Neural cell (in vitro differentiated cells): Measurements from ENCODE around the gene RET. TPM values are rescaled to one million over a fixed set of nuclear protein-coding genes. Genes with fewer than 3 reads are reported as not detected.

Experiments
- H2AFZ ChIP-seq: fragments of 200-600, 300-800 bp; sonication (generic), shearing (Covaris generic); 2 replicates; pipeline ENCODE4 v1.6.0; 2014; ENCODE audit warnings: low read depth, mild to moderate bottlenecking, antibody characterized with exemption, low read length, moderate library complexity
- H3F3A ChIP-seq: fragments of 200-600 bp; shearing (Covaris generic); 2 replicates; pipeline ENCODE4 v1.6.1; 2016; ENCODE audit warnings: mild to moderate bottlenecking, moderate library complexity, mixed read lengths, antibody characterized with exemption, low read length; ENCODE audit not compliant: insufficient read depth, poor library complexity, severe bottlenecking
- H3K27ac ChIP-seq: fragments of 200-600, 300-800 bp; sonication (generic), shearing (Covaris generic); 2 replicates; pipeline ENCODE4 v1.5.1; 2014; ENCODE audit warnings: mild to moderate bottlenecking, low read length, moderate library complexity
- H3K27me3 ChIP-seq: fragments of 300-800, 200-600 bp; sonication (generic), shearing (Covaris generic); 2 replicates; pipeline ENCODE4 v1.6.0; 2014; ENCODE audit warnings: mild to moderate bottlenecking, low read depth, low read length, moderate library complexity; ENCODE audit not compliant: insufficient read depth
- H3K36me3 ChIP-seq: fragments of 300-800, 200-600 bp; sonication (generic), shearing (Covaris generic); 2 replicates; pipeline ENCODE4 v1.5.1; 2014; ENCODE audit warnings: mild to moderate bottlenecking, antibody characterized with exemption, low read length, moderate library complexity; ENCODE audit not compliant: insufficient read depth
- H3K4me2 ChIP-seq: fragments of 300-800, 200-600 bp; sonication (generic), shearing (Covaris generic); 2 replicates; pipeline ENCODE4 v1.6.0; 2014; ENCODE audit warnings: mild to moderate bottlenecking, low read length
- H3K4me3 ChIP-seq: fragments of 300-800, 200-600 bp; sonication (generic), shearing (Covaris generic); 2 replicates; pipeline ENCODE4 v1.5.1; 2014; ENCODE audit warnings: mild to moderate bottlenecking, low read length, moderate library complexity
- H3K79me2 ChIP-seq: fragments of 200-600 bp; shearing (Covaris generic); replicated peaks from 2 replicates; pipeline ENCODE4 v1.6.0; 2014; ENCODE audit warnings: mild to moderate bottlenecking, low read length, moderate library complexity; ENCODE audit not compliant: insufficient read depth
- H3K9ac ChIP-seq: fragments of 300-800, 200-600 bp; sonication (generic), shearing (Covaris generic); 2 replicates; pipeline ENCODE4 v1.6.1; 2016; ENCODE audit warnings: mild to moderate bottlenecking, low read length, mixed read lengths
- H3K9me2 ChIP-seq: fragments of 200-600 bp; shearing (Covaris generic); 2 replicates; pipeline ENCODE4 v1.6.1; 2016; ENCODE audit warnings: mild to moderate bottlenecking, low read length, mixed read lengths; ENCODE audit not compliant: insufficient read depth
- H3K9me3 ChIP-seq: fragments of 200-600, 300-800 bp; sonication (generic), shearing (Covaris generic); 2 replicates; pipeline ENCODE4 v1.6.1; 2016; ENCODE audit warnings: mild to moderate bottlenecking, mixed run types, low read length, moderate library complexity, mixed read lengths
- H4K20me1 ChIP-seq: fragments of 200-600 bp; shearing (Covaris generic); 2 replicates; pipeline ENCODE4 v1.6.1; 2016; ENCODE audit warnings: mild to moderate bottlenecking, mixed run types; ENCODE audit not compliant: insufficient read depth
- EP300 ChIP-seq: fragments of 450-650 bp; conservative IDR thresholded peaks from 2 replicates; pipeline ENCODE4 v1.6.1; 2014; ENCODE audit warnings: antibody characterized with exemption, mild to moderate bottlenecking, moderate library complexity; ENCODE audit not compliant: poor library complexity, severe bottlenecking
- EZH2 ChIP-seq: fragments of 200-600, 300-800 bp; shearing (Covaris generic), sonication (generic); IDR thresholded peaks from 2 replicates; pipeline ENCODE4 v1.6.1; 2014; ENCODE audit warnings: antibody characterized with exemption, low read length, borderline replicate concordance, mild to moderate bottlenecking; ENCODE audit not compliant: insufficient read depth, poor library complexity, severe bottlenecking
- MXI1 ChIP-seq: fragments of 450-650 bp; conservative IDR thresholded peaks from 2 replicates; pipeline ENCODE4 v1.6.1; 2014; ENCODE audit warnings: antibody characterized with exemption, mild to moderate bottlenecking; ENCODE audit not compliant: poor library complexity, severe bottlenecking
- POLR2AphosphoS5 ChIP-seq: IDR thresholded peaks from 2 replicates; pipeline ENCODE4 v1.6.1; 2012
- RAD21 ChIP-seq: fragments of 450-650 bp; conservative IDR thresholded peaks from 2 replicates; pipeline ENCODE4 v1.6.1; 2014; ENCODE audit warnings: antibody characterized with exemption, mild to moderate bottlenecking, moderate library complexity
- SMC3 ChIP-seq: fragments of 450-650 bp; conservative IDR thresholded peaks from 2 replicates; pipeline ENCODE4 v1.6.1; 2014; ENCODE audit warnings: antibody characterized with exemption, mild to moderate bottlenecking, moderate library complexity; ENCODE audit not compliant: poor library complexity
- TAF1 ChIP-seq: IDR thresholded peaks from 2 replicates; pipeline ENCODE4 v1.6.1; 2012; ENCODE audit warnings: low read depth
- polyA plus RNA-seq: library from polyadenylated mRNA; depleted of rRNA; stranded (reverse); fragments of >200 nt; gene quantifications from 2 replicates; pipeline ENCODE4 v1.2.3, GENCODE V29; 2014
- TF ChIP-seq, protein P1 (sequence below): fragments of 450-650 bp; IDR thresholded peaks from 2 replicates; pipeline ENCODE4 v1.5.1; 2014; ENCODE audit warnings: antibody characterized with exemption, mild to moderate bottlenecking, moderate library complexity; ENCODE audit not compliant: poor library complexity, severe bottlenecking
- TF ChIP-seq, protein P2 (sequence below): IDR thresholded peaks from 2 replicates; pipeline ENCODE4 v1.6.1; 2012; ENCODE audit warnings: borderline replicate concordance

RET gene
- polyA plus RNA-seq, 1 donor from 2014 or later, result 1.7 TPM

DNA sequence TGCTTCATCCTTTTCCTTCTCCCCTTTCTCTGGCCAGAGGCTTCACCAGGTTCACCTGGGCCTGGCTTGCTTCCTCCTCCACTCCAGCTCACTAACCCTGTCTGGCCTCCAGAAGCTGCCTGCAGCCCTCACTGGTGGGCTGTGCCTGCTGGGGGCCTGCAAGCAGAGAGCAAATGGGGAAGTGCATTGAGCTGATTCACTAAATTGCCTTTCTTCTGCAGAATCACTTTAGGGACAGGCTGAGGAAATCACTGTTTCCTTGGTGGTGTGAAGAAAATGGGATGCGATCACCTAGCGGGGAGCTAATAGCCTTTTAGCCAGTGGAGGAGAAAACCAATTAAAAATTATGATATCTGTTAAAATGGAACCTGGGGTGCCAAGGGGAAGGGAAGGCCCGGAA, 3.0 kb downstream of the RET start:
- Histone ChIP-seq H3K9me3 (no peaks in the 10 kb centered on the region), H3K9ac (no peak overlapping the region), H3K36me3 (no peaks in the 10 kb centered on the region), H3K9me2 (no peaks in the 10 kb centered on the region), H4K20me1 (no peaks in the 10 kb centered on the region), H3K79me2 (no peaks in the 10 kb centered on the region), H3F3A (no peaks in the 10 kb centered on the region), H3K27ac (no peak overlapping the region), H2AFZ (no peak overlapping the region), H3K27me3 (peaks cover 39% of the 10 kb centered on the region), H3K4me3 (no peak overlapping the region), H3K4me2 (no peak overlapping the region)
- no peak for TF ChIP-seq EP300
- TF ChIP-seq SMC3, result no peak
- TF ChIP-seq POLR2AphosphoS5, result no peak
- no peak for TF ChIP-seq RAD21
- no peak for TF ChIP-seq MXI1
- TF ChIP-seq, protein P1, sequence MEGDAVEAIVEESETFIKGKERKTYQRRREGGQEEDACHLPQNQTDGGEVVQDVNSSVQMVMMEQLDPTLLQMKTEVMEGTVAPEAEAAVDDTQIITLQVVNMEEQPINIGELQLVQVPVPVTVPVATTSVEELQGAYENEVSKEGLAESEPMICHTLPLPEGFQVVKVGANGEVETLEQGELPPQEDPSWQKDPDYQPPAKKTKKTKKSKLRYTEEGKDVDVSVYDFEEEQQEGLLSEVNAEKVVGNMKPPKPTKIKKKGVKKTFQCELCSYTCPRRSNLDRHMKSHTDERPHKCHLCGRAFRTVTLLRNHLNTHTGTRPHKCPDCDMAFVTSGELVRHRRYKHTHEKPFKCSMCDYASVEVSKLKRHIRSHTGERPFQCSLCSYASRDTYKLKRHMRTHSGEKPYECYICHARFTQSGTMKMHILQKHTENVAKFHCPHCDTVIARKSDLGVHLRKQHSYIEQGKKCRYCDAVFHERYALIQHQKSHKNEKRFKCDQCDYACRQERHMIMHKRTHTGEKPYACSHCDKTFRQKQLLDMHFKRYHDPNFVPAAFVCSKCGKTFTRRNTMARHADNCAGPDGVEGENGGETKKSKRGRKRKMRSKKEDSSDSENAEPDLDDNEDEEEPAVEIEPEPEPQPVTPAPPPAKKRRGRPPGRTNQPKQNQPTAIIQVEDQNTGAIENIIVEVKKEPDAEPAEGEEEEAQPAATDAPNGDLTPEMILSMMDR, result no peak
- TF ChIP-seq EZH2, result no peak
- TF ChIP-seq TAF1, result no peak
- TF ChIP-seq, protein P2, sequence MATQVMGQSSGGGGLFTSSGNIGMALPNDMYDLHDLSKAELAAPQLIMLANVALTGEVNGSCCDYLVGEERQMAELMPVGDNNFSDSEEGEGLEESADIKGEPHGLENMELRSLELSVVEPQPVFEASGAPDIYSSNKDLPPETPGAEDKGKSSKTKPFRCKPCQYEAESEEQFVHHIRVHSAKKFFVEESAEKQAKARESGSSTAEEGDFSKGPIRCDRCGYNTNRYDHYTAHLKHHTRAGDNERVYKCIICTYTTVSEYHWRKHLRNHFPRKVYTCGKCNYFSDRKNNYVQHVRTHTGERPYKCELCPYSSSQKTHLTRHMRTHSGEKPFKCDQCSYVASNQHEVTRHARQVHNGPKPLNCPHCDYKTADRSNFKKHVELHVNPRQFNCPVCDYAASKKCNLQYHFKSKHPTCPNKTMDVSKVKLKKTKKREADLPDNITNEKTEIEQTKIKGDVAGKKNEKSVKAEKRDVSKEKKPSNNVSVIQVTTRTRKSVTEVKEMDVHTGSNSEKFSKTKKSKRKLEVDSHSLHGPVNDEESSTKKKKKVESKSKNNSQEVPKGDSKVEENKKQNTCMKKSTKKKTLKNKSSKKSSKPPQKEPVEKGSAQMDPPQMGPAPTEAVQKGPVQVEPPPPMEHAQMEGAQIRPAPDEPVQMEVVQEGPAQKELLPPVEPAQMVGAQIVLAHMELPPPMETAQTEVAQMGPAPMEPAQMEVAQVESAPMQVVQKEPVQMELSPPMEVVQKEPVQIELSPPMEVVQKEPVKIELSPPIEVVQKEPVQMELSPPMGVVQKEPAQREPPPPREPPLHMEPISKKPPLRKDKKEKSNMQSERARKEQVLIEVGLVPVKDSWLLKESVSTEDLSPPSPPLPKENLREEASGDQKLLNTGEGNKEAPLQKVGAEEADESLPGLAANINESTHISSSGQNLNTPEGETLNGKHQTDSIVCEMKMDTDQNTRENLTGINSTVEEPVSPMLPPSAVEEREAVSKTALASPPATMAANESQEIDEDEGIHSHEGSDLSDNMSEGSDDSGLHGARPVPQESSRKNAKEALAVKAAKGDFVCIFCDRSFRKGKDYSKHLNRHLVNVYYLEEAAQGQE, result no peak

DNA sequence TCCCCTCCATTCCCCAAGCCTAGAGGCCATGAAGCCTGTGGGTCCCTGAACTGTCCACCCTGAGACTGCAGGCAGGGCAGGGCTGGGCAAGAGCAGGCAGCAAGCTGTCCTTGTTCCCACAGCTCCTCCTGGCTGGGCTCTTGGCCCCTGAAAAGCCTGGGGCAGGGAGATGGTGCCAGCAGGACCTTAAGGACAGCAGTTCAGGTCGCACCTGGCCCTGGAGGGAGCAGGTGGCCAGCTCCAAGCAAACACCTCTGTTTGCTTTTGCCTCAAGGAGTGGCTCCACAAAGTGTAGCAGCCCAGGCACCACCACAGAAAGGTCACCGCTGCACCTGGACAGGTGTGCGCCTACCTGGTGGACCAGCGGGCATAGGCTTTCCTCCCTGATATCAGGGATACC, 5.2 kb downstream of the RET start:
- Histone ChIP-seq H3K9ac (no peak overlapping the region), H4K20me1 (no peaks in the 10 kb centered on the region), H3K9me2 (no peaks in the 10 kb centered on the region), H3K27me3 (peaks cover 21% of the 10 kb centered on the region), H3K79me2 (no peaks in the 10 kb centered on the region), H3K27ac (no peak overlapping the region), H3K4me3 (no peak overlapping the region), H3K36me3 (no peaks in the 10 kb centered on the region), H3F3A (no peaks in the 10 kb centered on the region), H2AFZ (no peak overlapping the region), H3K9me3 (no peaks in the 10 kb centered on the region), H3K4me2 (no peak overlapping the region)
- TF ChIP-seq SMC3 (no peak), EZH2 (no peak), POLR2AphosphoS5 (no peak), EP300 (no peak), MXI1 (no peak), TAF1 (no peak), RAD21 (no peak)
- TF ChIP-seq, protein P1, result no peak
- TF ChIP-seq, protein P2, result no peak
